HS-5 (cell line): Measurements from ENCODE around the gene CHI3L1.

Experiments
- DNase-seq: peaks from one replicate; pipeline ENCODE4 v3.0.0-alpha.2; 2012; ENCODE audit warnings: low read depth

CHI3L1 gene

GRCh38 chr1:203181586-203182386 is 4.7 kb downstream of the CHI3L1 start:
- DNase-seq, result no peak

GRCh38 chr1:203180611-203181330 is 5.7 kb downstream of the CHI3L1 start:
- no peak for DNase-seq

- DNase-seq, result no peak
These were observed 6.9 kb downstream of the CHI3L1 start for GRCh38 chr1:203179667-203180005.

- DNase-seq, result no peak
These were observed 7.5 kb downstream of the CHI3L1 start for GRCh38 chr1:203178821-203179666.

- DNase-seq, result no peak
These were observed 8.4 kb downstream of the CHI3L1 start for GRCh38 chr1:203178083-203178482.

DNA sequence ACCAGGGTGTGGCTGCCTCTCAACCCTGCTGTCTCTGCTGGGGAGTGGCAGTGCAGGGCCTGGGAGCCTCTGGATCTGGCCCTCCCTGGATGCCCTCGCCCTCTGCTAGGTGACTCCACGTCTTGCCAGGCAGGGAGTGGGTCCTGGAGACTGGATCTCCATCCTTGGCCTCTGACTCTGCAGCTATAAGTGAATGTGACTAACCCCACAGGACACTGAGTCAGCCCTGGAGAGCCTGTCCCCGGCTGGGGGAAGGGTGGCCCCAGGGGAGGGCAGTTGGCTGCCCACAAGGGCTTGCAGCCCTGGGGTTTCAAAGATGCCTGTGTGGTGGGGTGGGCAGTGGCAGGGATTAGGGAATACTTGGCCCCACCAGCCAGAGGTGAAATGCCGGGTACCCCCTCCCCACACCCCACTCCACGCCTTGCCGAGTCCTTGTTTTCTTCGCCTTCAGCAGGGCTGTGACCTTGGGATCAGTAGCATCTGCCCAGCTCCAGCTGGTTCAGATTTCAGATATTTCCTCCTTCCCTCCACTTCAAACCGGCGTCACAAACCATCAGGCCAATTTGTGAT is 8.9 kb downstream of the CHI3L1 start:
- DNase-seq, result peak; percentile 38

DNA sequence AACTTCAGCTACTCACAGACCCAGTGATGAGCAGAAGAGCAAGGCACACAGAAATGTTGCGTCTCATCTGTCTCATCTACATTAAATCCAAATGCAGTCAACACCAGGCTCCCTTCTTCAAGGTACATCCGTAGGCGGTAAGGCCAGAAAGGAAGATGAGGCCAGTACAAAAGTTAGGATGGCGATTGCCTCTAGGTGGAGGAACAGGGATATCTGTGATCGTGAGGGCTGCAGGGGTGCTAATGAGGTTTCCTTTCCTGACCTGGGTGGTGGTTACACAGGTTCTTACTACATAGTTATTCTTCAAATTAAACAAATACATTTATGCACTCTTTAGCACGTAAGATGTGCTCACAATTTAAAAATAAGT is 9.5 kb downstream of the CHI3L1 start:
- no peak for DNase-seq

DNA sequence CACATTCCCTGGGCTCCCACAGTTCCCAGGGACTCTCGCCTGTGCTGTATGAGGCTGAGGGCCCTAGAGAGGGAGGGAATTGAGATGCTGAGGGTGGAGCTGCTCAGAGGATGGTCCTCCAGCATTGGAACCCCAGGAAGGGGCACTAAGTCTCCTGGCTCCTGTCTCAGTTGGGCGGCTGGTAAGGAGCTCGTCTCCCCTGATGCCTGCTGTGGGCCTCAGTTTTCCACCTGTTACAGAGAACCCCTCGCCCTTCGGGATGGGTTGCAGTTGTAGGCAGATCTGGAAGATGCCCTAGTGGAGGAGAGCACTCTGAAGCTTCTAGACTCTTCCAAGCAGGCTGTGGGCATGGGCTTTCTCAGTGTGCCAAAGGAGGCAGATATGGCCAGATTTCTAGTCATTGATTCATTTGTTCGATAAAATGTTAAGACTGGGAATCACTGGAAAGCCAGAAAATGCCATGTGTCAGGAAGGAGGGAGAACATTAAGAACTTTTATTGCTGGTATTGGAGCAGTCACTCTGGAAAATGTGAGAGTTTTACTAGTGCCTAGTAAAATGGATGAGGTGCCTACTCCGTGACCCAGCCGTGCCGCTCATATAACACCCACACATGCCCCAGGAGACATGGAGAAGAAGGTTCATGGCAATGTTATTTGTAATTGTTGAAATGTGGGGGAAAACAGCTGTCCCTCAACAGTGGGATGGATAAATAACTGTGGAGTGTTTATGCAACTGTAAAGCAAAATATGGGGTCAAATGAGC is 10.1 kb downstream of the CHI3L1 start:
- no peak for DNase-seq

DNA sequence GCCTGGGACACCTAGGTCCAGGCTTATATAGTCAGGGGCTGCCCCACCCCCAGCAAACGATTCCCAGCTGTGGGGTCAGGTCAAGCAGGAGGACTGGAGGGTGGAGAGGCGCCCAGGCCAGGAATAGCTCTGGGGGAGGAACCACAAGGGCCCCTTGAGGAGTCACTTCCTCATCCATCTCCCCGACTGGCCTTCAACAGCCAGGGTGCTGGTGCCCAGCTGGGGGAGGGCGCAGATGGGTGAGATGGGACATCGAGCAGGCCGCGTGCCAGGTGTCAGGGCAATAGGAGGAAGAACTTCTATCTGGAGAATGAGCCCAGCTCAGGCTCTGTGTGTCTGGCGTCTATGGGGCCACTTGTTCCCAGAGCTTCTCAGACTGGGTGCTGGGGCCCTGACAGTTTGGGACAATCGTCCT is 10.7 kb downstream of the CHI3L1 start:
- DNase-seq, result no peak

GRCh38 chr1:203175237-203175826 is 11.2 kb downstream of the CHI3L1 start, which contains the start of gene MYBPH:
Gene MYBPH, minus strand, starts transcription at chr1:203175826. Its CDS starts 71 bp downstream, at chr1:203175755.
- no peak for DNase-seq

DNA sequence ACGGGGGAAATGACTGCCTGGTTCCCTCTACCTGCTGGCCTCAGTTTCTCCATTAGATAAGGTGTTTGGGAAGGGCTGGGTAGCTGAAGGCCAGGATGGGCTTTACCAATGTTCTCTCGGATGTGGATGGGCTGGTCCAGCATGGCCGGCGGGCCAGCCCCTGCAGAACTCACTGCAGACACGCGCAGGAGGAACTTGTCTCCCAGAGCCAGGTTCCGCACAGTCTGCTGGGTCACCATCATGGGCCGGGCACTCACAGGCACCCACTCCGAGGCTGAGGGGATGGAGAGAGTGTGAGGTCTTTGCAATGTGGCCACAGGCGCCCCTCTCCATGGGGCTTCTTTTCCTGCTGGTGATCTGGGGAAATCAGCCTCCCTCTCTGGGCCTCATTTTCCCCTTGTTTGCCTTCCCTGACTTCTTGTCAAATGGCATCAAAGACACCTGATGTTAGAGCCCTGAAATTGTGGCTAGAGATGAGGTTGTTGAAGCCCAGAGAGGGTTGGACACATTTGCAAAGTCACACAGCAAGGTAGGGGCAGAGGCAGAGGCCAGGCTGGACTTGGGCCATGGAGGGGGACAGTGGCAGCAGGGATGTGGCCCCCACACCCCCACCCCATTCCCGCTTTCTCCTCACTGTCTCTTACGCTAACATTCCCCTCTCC is 12.0 kb downstream of the CHI3L1 start:
- no peak for DNase-seq

DNA sequence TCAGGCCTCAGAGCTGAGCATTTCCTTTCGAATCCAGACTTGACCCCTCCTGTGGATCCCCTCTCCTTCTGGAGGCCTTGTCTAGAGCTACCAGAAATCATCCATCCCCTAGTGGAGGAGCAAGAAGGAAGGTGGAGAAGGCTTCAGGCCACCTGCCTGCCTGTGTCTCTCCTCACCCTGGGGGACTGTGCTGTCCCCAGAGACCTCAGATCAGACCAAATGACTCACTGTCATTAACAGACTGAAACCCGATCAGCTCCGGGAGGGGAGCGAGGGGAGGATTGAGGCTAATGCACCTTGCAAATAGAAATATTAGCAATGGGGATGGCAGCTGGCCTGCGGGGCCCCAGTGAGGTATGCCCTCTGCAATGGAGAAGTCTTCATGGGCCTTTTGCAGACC is 12.9 kb downstream of the CHI3L1 start:
- DNase-seq, result no peak

- DNase-seq, result no peak
These were observed 13.4 kb downstream of the CHI3L1 start for GRCh38 chr1:203173011-203173555.

DNA sequence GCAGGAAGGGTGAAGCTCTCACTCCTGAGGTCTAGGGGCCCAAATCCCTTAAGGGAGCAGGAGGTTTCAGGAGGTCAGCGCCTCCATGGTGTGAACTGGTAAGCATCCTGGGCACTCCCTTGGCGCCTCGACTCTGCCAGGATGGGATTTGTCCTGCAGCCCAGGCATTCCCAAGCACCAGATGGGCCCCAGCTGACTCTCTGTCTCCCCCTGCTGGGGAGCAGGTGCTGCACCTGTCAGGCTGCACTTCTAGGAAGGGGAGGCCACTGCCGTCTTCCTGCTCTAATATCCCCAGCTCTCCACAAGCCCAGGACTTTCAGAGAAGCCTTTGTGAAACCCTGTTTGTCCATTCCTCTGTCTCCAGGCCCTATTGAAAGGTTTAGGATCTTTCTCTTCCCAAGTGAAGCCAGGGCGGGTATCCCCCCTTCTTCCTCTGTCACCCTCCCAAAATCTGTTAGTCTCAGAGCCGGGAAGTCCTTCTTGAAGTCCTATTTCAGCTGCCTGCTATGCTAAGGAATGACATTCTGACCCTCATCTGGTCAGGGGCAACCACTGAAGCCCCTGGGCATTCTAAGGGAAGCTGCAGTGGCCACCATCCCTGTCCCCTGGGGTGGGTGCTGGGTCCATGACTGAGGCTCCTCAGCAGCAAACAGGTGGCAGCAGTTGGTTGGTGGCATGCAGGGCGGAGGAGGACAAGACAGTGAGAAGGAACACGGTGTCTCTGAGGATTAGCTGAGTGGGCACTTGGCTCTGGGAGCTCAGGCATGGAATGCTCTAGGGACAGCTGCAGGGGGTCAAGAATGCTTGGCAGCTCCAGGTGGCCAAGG is 14.1 kb downstream of the CHI3L1 start:
- DNase-seq, result no peak

- no peak for DNase-seq
These were observed 14.9 kb downstream of the CHI3L1 start for GRCh38 chr1:203171341-203172183.

DNA sequence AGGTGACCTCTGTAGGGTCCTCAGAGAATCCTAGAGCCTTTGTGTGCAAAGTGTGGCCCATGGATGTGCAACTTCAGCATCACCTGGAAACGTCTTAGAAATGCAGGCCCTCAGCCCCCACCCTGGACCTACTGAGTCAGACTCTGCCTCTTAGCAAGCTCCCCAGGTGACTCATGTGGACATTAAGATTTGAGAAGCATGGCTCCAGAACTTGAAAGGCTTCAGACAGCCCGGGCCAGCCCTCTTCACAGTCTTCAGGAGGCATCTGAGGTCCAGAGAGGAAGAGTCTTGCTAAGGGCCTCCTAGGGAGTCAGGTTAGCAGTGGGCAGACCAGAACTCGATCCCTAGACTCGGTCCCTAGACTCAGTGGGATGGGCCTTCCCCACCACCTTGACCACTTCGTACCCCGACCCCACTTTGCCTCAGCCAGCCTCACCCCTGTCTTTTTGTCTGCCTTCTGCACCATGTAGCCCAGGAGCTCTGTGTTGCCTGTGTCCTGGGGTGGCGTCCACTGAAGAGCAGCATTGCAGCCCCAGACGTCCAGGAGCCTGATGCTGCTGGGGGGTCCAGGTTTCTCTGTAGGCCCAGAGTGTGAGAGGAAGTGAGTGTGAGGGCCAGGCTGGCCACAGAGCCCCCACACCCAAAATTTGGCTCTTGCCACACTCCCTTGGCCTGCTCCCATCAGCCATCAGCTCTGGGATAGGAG is 15.7 kb downstream of the CHI3L1 start:
- DNase-seq, result no peak

- DNase-seq, result no peak
These were observed 16.6 kb downstream of the CHI3L1 start for GRCh38 chr1:203169770-203170520.
